GM12878 (cell line): ENCODE results near the gene AGGF1. TPM values are rescaled to one million over a fixed set of nuclear protein-coding genes. Genes with fewer than 3 reads are reported as not detected.

Source experiments
- ASH2L ChIP-seq: fragments of 300-600, 200-600 bp; sonication (generic); IDR thresholded peaks from 2 replicates; pipeline ENCODE4 v1.6.1; 2017; ENCODE audit warnings: low read depth, mild to moderate bottlenecking, borderline replicate concordance
- ATF7 ChIP-seq: fragments of 450-650 bp; IDR thresholded peaks from 2 replicates; pipeline ENCODE4 v1.6.1; 2016; ENCODE audit warnings: low read depth, mild to moderate bottlenecking
- BHLHE40 ChIP-seq, 2 experiments: fragments of 450-650 bp in 1 of 2; IDR thresholded peaks; 2 replicates each; pipeline ENCODE4 v1.6.1; 2011 to 2017; ENCODE audit warnings: low read depth in 2 of 2, borderline replicate concordance in 1 of 2, improper control_type of control experiment in 1 of 2, low read length in 1 of 2, mild to moderate bottlenecking in 1 of 2
- CHD4 ChIP-seq: fragments of 200-600 bp; sonication (generic); IDR thresholded peaks from 2 replicates; pipeline ENCODE4 v1.6.1; 2016; ENCODE audit warnings: mild to moderate bottlenecking
- ESRRA ChIP-seq: IDR thresholded peaks from 2 replicates; pipeline ENCODE4 v1.6.1; 2012; ENCODE audit warnings: mild to moderate bottlenecking, low read length, improper control_type of control experiment
- ETV6 ChIP-seq, 2 experiments: fragments of 450-650 bp in 1 of 2; IDR thresholded peaks in 1 of 2; conservative IDR thresholded peaks in 1 of 2; 2 replicates each; pipeline ENCODE4 v1.6.1; 2014; ENCODE audit warnings: antibody characterized with exemption in 1 of 2, borderline replicate concordance in 1 of 2, low read depth in 1 of 2, mild to moderate bottlenecking in 1 of 2, moderate library complexity in 1 of 2
- GATAD2B ChIP-seq: fragments of 450-650 bp; conservative IDR thresholded peaks from 2 replicates; pipeline ENCODE4 v1.6.1; 2017; ENCODE audit warnings: low read depth, mild to moderate bottlenecking, moderate library complexity
- HDAC6 ChIP-seq: fragments of 200-600 bp; sonication (generic); IDR thresholded peaks from one replicate; pipeline ENCODE4 v1.8.0; 2017; ENCODE audit warnings: antibody characterized with exemption; ENCODE audit not compliant: unreplicated experiment
- IKZF1 ChIP-seq: fragments of 450-650 bp; conservative IDR thresholded peaks from 2 replicates; pipeline ENCODE4 v1.6.1; 2017; ENCODE audit warnings: antibody characterized with exemption, mild to moderate bottlenecking
- JUNB ChIP-seq: IDR thresholded peaks from 2 replicates; pipeline ENCODE4 v1.6.1; 2016; ENCODE audit warnings: antibody characterized with exemption, mild to moderate bottlenecking
- KLF5 ChIP-seq: fragments of 450-650 bp; IDR thresholded peaks from 2 replicates; pipeline ENCODE4 v1.6.1; 2014; ENCODE audit warnings: mild to moderate bottlenecking; ENCODE audit not compliant: partially characterized antibody
- MEF2B ChIP-seq: fragments of 450-650 bp; IDR thresholded peaks from 2 replicates; pipeline ENCODE4 v1.6.1; 2018; ENCODE audit warnings: mild to moderate bottlenecking, moderate library complexity; ENCODE audit not compliant: partially characterized antibody, poor library complexity, severe bottlenecking
- NFYA ChIP-seq: IDR thresholded peaks from 2 replicates; pipeline ENCODE4 v1.6.1; 2011; ENCODE audit warnings: low read depth, mild to moderate bottlenecking, low read length, improper control_type of control experiment, borderline replicate concordance
- NKRF ChIP-seq: fragments of 450-650 bp; conservative IDR thresholded peaks from 2 replicates; pipeline ENCODE4 v1.6.1; 2017; ENCODE audit warnings: mild to moderate bottlenecking, moderate library complexity
- POLR2A ChIP-seq: IDR thresholded peaks from 2 replicates; pipeline ENCODE4 v1.6.1; 2011; ENCODE audit warnings: low read depth, mild to moderate bottlenecking, low read length
- RAD51 ChIP-seq: fragments of 450-650 bp; IDR thresholded peaks from 2 replicates; pipeline ENCODE4 v1.6.1; 2016; ENCODE audit warnings: moderate library complexity, mild to moderate bottlenecking, inconsistent platforms
- RELB ChIP-seq: fragments of 450-650 bp; IDR thresholded peaks from 2 replicates; pipeline ENCODE4 v1.6.1; 2017; ENCODE audit warnings: low read depth, mild to moderate bottlenecking, moderate library complexity
- RUNX3 ChIP-seq: IDR thresholded peaks from 2 replicates; pipeline ENCODE4 v1.6.1; 2012; ENCODE audit warnings: low read length, inconsistent platforms
- YY1 ChIP-seq: IDR thresholded peaks from 2 replicates; pipeline ENCODE4 v1.6.1; 2011; ENCODE audit warnings: low read depth, mild to moderate bottlenecking, low read length
- ZNF207 ChIP-seq: fragments of 450-650 bp; IDR thresholded peaks from 2 replicates; pipeline ENCODE4 v1.6.1; 2014; ENCODE audit warnings: antibody characterized with exemption, mild to moderate bottlenecking, borderline replicate concordance
- polyA plus RNA-seq, 11 experiments: library from polyadenylated mRNA; depleted of rRNA in 4 of 11; unstranded in 6 of 11; stranded (reverse) in 5 of 11; fragments of >200 nt; fragmentation: Nextera tagmentation in 4 of 11; fragmentation: Illumina TruSeq in 1 of 11; extraction: Ambion mirVana in 4 of 11; extraction: Trizol in 1 of 11; gene quantifications; 1 replicate in 1 of 11; 2 replicates in 10 of 11; pipeline versions ENCODE4 v1.2.1 to v1.2.3, GENCODE V29; 2011 to 2016; ENCODE audit warnings: inconsistent platforms in 2 of 11, missing spikeins in 2 of 11, low read depth in 1 of 11
- total RNA-seq, 4 experiments: library from RNA; depleted of rRNA in 3 of 4; stranded (reverse); fragments of >200 nt in 3 of 4; fragmentation: Illumina TruSeq in 1 of 4; extraction: Trizol in 1 of 4; gene quantifications; 2 replicates each; pipeline versions ENCODE4 v1.2.1 to v1.2.3, GENCODE V29; 2013 to 2021
- TF ChIP-seq, protein P1 (sequence below), 3 experiments: IDR thresholded peaks in 2 of 3; conservative IDR thresholded peaks in 1 of 3; 2 replicates each; pipeline ENCODE4 v1.5.1; 2011; ENCODE audit warnings: low read depth in 3 of 3, low read length in 3 of 3, mild to moderate bottlenecking in 3 of 3, control low read depth in 2 of 3, moderate library complexity in 2 of 3, inconsistent platforms in 1 of 3, mixed read lengths in 1 of 3; ENCODE audit not compliant: control insufficient read depth in 2 of 3, insufficient read depth in 1 of 3; ENCODE audit errors: extremely low read depth in 1 of 3
- TF ChIP-seq, protein P2 (sequence below): IDR thresholded peaks from 2 replicates; pipeline ENCODE4 v1.6.1; 2012; ENCODE audit warnings: low read depth, low read length, improper control_type of control experiment
- TF ChIP-seq, protein P3 (sequence below): fragments of 450-650 bp; IDR thresholded peaks from 2 replicates; pipeline ENCODE4 v1.6.1; 2017; ENCODE audit warnings: borderline replicate concordance

Gene AGGF1
- total and polyA plus RNA-seq, 10 of the 15 experiments (the other 5 are each of a cell fraction or from before 2014, with no cell fraction given) = 7.3 to 43.4 (median 20.2) TPM

- peak; percentile 95 to 96 for TF ChIP-seq BHLHE40 (IDR thresholded peaks at IDR 0.05; ENCODE audit: borderline replicate concordance in 1 of 2, low read depth in 2 of 2, low read length in 1 of 2)
- peak; percentile 84 for TF ChIP-seq RAD51
- TF ChIP-seq KLF5 = peak; percentile 21
- peak; percentile 92 for TF ChIP-seq ATF7
- TF ChIP-seq RELB = peak; percentile 69; the same call in 1 of the 2 replicates
- TF ChIP-seq ESRRA = no peak
- TF ChIP-seq GATAD2B = peak; percentile 81
- TF ChIP-seq, protein P1, sequence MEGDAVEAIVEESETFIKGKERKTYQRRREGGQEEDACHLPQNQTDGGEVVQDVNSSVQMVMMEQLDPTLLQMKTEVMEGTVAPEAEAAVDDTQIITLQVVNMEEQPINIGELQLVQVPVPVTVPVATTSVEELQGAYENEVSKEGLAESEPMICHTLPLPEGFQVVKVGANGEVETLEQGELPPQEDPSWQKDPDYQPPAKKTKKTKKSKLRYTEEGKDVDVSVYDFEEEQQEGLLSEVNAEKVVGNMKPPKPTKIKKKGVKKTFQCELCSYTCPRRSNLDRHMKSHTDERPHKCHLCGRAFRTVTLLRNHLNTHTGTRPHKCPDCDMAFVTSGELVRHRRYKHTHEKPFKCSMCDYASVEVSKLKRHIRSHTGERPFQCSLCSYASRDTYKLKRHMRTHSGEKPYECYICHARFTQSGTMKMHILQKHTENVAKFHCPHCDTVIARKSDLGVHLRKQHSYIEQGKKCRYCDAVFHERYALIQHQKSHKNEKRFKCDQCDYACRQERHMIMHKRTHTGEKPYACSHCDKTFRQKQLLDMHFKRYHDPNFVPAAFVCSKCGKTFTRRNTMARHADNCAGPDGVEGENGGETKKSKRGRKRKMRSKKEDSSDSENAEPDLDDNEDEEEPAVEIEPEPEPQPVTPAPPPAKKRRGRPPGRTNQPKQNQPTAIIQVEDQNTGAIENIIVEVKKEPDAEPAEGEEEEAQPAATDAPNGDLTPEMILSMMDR (IDR thresholded peaks at IDR 0.05 in 2 of 3, conservative IDR thresholded peaks at IDR 0.05 in 1 of 3; ENCODE audit: control insufficient read depth in 2 of 3, extremely low read depth in 1 of 3, insufficient read depth in 1 of 3, low read depth in 3 of 3, low read length in 3 of 3) = peak in 2 of 3 experiments; percentile 16 to 41; a peak in 2 of 6 replicates
- TF ChIP-seq, protein P2, sequence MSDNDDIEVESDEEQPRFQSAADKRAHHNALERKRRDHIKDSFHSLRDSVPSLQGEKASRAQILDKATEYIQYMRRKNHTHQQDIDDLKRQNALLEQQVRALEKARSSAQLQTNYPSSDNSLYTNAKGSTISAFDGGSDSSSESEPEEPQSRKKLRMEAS = peak; percentile 70
- peak; percentile 15; the same call in 1 of the 2 replicates for TF ChIP-seq POLR2A
- no peak for TF ChIP-seq HDAC6
- TF ChIP-seq NKRF = no peak; the same call in none of the 2 replicates
- TF ChIP-seq YY1 = peak; percentile 73
- no peak for TF ChIP-seq JUNB
- peak; percentile 66 for TF ChIP-seq RUNX3
- no peak for TF ChIP-seq NFYA
- no peak; the same call in 1 of the 2 replicates for TF ChIP-seq ZNF207
- TF ChIP-seq, protein P3, sequence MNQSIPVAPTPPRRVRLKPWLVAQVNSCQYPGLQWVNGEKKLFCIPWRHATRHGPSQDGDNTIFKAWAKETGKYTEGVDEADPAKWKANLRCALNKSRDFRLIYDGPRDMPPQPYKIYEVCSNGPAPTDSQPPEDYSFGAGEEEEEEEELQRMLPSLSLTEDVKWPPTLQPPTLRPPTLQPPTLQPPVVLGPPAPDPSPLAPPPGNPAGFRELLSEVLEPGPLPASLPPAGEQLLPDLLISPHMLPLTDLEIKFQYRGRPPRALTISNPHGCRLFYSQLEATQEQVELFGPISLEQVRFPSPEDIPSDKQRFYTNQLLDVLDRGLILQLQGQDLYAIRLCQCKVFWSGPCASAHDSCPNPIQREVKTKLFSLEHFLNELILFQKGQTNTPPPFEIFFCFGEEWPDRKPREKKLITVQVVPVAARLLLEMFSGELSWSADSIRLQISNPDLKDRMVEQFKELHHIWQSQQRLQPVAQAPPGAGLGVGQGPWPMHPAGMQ = 0 out of 2 replicates have a peak, but pooled peaks have one; percentile 30
- TF ChIP-seq ASH2L = no peak
- TF ChIP-seq ETV6 (conservative IDR thresholded peaks at IDR 0.05 in 1 of 2, IDR thresholded peaks at IDR 0.05 in 1 of 2; ENCODE audit: borderline replicate concordance in 1 of 2, low read depth in 1 of 2) = 0 out of 4 replicates have a peak, but pooled peaks of 1 of the 2 experiments have one; percentile 6
- peak; percentile 35 for TF ChIP-seq MEF2B
- TF ChIP-seq IKZF1 = peak; percentile 76
- TF ChIP-seq CHD4 = no peak
Observed at GRCh38 chr5:77086689-77087483, 56.7 kb downstream of the AGGF1 start, which contains the start of gene ZBED3 (continued).
